ENCODE results near the gene SLC28A2.
"Not testable (repeated sequence)": the region's sequence is repeated elsewhere in the genome, so short reads cannot be mapped to it uniquely, and the experiment has no call there.

Gene SLC28A2

GRCh38 chr15:45251888-45252287 is at the start of gene SLC28A2:
Gene SLC28A2, plus strand, starts transcription at chr15:45252234. Its CDS starts 982 bp downstream, at chr15:45253216.
- no peak for DNase-seq (ENCODE audit: low spot score)

- DNase-seq (ENCODE audit: low spot score), result no peak
These were observed 48.9 kb upstream of the SLC28A2 start for GRCh38 chr15:45203182-45203581.

GRCh38 chr15:45205192-45205591 is 46.8 kb upstream of the SLC28A2 start:
- DNase-seq (ENCODE audit: low spot score), result no peak

- DNase-seq (ENCODE audit: low spot score), result no peak
These were observed 39.5 kb upstream of the SLC28A2 start for GRCh38 chr15:45212493-45212892.

- DNase-seq (ENCODE audit: low spot score), result no peak
These were observed 30.9 kb upstream of the SLC28A2 start for GRCh38 chr15:45221053-45221599.

GRCh38 chr15:45221967-45222366 is 30.1 kb upstream of the SLC28A2 start:
- DNase-seq (ENCODE audit: low spot score), result no peak

- no peak for DNase-seq (ENCODE audit: low spot score)
These were observed 27.3 kb upstream of the SLC28A2 start for GRCh38 chr15:45224621-45225217.

- DNase-seq (ENCODE audit: low spot score), result no peak
These were observed 26.3 kb upstream of the SLC28A2 start for GRCh38 chr15:45225506-45226273.

GRCh38 chr15:45228931-45229330 is 23.1 kb upstream of the SLC28A2 start:
- DNase-seq (ENCODE audit: low spot score), result no peak

- no peak for DNase-seq (ENCODE audit: low spot score)
These were observed 21.6 kb upstream of the SLC28A2 start for GRCh38 chr15:45230245-45230965.

GRCh38 chr15:45231132-45231531 is 20.9 kb upstream of the SLC28A2 start:
- DNase-seq (ENCODE audit: low spot score), result no peak

- no peak for DNase-seq (ENCODE audit: low spot score)
These were observed 20.0 kb upstream of the SLC28A2 start for GRCh38 chr15:45231864-45232562.

- no peak for DNase-seq (ENCODE audit: low spot score)
These were observed 17.3 kb upstream of the SLC28A2 start for GRCh38 chr15:45234562-45235235.

- not testable (repeated sequence) for DNase-seq (ENCODE audit: low spot score)
These were observed 15.2 kb upstream of the SLC28A2 start for GRCh38 chr15:45236806-45237205.

- DNase-seq (ENCODE audit: low spot score), result no peak
These were observed 9.7 kb upstream of the SLC28A2 start for GRCh38 chr15:45242289-45242688.

- DNase-seq (ENCODE audit: low spot score), result no peak
These were observed 2.8 kb upstream of the SLC28A2 start for GRCh38 chr15:45249125-45249780.

- no peak for DNase-seq (ENCODE audit: low spot score)
These were observed 1.3 kb downstream of the SLC28A2 start for GRCh38 chr15:45253330-45253729.

- DNase-seq (ENCODE audit: low spot score), result no peak
These were observed 2.4 kb downstream of the SLC28A2 start for GRCh38 chr15:45254405-45254804.

- DNase-seq (ENCODE audit: low spot score), result not testable (repeated sequence)
These were observed 2.8 kb downstream of the SLC28A2 start for GRCh38 chr15:45254824-45255223.

GRCh38 chr15:45259796-45260195 is 7.8 kb downstream of the SLC28A2 start:
- no peak for DNase-seq (ENCODE audit: low spot score)

- no peak for DNase-seq (ENCODE audit: low spot score)
These were observed 10.9 kb downstream of the SLC28A2 start for GRCh38 chr15:45262906-45263461.

Data from left forelimb (tissue), 1 donor.